ENCODE measurements around the gene GPC6.

GPC6 gene

DNA sequence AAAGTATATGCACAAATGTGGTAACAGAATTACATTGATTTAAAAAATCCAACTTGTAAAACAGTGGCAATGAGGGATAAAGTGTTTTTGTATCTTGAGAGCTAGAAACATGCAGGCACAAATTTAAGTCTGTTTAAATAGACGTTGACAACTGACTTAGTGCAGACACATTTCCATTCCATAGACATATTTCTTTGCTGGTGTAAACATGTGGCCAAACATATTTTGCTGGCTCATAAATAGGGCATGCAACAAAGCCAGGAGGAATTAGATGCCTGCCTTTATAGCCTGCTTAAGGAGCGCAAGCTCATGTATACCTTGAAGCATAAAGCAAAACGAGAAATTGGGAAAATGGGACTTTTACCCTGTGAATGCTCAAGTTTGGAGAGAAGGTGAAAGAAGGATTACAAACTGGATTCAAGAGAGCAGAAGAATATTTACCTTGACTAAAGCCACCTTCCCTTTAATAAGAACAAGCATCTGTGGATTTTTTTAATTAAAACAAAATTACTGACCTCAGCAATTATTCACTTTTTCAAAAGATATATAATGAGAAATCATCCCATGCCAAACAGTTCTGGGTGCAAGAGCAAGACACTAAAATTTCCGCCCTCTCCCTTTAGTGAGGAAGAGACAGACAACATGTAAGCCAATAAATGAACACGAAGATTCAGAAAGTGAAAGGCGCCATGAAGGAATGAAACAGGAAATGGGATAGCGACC lies 1181.9 kb downstream of the GPC6 start:
- no peak for DNase-seq

DNA sequence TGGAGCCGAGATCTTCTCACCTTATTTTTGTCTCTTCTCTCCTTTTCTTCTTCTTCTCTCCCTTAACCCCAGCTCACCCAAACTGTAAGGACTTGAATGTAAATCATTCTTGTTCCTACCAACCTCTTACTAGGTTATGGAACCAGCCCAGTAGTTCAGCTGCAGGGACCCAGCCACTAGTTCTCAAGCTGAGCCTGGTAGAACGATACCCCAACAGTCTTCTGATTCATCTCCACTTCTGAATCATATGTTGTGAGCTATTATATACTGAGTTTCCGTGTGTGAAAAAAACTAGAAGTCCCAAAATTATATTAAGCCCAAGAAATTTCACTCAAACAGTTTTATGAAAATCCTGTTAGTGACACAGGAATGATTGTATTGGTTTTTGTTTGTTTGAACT lies 1185.1 kb downstream of the GPC6 start:
- no peak for DNase-seq

DNA sequence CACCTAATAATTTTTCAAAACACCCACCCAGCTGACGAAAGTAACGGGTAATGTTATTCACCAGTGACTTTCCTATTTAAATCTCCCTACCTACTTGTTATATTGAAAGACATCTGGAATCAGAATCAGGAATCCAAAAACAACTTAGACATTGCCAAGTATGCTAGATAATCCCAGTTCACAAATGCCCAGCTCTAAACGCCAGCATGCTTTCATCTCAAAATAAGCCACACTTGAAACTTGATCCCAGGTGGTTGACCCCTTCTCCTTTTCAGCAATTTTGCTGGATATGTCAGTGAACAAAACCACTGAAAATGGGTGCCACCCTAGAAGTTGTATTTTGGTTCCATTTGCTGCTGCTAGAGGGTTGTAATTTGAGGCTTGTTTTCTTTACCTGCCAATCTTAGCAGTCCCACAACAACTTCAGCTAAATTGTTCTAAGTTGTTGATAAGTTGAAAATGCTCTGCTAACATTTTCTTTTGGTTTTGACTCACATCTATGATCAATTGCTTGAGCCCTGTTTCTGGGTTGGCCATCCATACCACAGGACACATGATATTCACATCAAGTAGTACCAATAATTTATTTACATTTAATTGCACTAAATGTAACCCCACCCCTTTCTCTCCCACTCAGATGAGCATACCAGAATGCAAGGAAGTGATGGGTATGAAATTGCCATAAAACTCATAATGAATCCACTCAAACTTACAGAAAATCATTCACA lies 1186.4 kb downstream of the GPC6 start:
- no peak for DNase-seq

DNA sequence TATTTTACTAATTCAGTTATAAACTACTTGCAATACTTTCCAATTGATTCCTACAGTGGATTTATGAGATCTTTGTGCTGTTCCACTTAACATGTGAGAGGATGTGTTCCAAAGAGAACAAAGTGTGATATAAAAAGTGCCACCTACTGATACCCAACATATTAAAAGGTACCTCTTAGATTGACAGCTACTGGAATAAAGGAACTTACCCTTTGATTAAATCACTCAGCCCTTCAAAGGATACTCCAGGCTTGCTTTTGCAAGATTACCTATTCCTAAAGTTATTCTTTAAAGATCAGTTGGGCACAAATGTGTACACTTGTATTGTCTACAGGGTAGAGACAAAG lies 1187.0 kb downstream of the GPC6 start:
- DNase-seq = no peak

DNA sequence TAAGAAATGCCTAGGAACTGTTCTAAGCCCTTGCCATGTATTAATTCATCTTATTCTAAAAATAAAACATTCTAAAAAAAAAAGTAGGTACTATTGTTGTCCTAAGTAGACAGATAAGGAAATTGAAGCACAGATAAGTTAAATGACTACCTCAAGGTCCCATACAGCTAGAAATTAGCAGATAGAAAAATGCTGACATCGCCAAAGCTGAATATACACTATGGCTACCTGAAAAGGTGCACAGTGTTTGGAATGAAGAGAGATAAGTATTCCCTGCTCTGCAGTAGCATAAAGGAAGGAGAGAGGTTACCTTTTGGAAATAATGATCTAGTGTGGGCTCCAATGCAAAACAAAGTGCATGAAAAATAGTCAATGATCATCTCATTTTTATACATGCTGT lies 1187.5 kb downstream of the GPC6 start:
- no peak for DNase-seq

GRCh38 chr13:94414708-94415107 lies 1188.1 kb downstream of the GPC6 start:
- DNase-seq = no peak

GRCh38 chr13:94415500-94416237 lies 1189.1 kb downstream of the GPC6 start:
- DNase-seq = no peak

DNA sequence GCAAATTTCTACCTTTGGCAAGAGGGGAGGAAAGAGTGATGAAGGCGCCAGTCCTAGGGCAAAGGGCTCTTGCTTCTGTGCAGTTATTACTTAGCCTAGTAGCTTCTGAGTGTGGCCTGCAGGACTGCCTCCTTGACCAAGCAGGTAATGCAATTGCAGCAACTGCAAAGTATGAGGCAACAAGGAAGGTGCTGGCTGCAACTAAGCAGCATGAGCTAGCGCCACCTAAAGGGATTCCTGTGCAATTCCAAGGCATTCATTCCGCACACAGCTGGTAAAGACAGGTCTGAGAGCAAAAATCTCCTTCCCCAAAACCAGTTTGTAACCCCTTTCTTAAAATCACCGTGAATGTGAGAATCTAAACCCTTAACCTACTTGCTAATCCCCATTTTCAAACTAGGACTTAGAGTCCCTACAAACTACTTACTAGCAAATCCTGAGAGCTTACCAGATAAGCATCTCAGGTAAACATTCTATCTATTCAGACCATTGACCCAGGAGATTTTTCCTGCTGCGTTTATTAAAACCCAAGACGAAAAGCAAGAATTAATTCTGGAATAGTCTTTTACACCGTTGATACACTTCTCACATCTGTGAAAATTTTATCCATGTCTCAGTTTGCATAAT lies 1190.0 kb downstream of the GPC6 start:
- no peak for DNase-seq

GRCh38 chr13:94417294-94417693 lies 1190.7 kb downstream of the GPC6 start:
- DNase-seq = no peak

DNA sequence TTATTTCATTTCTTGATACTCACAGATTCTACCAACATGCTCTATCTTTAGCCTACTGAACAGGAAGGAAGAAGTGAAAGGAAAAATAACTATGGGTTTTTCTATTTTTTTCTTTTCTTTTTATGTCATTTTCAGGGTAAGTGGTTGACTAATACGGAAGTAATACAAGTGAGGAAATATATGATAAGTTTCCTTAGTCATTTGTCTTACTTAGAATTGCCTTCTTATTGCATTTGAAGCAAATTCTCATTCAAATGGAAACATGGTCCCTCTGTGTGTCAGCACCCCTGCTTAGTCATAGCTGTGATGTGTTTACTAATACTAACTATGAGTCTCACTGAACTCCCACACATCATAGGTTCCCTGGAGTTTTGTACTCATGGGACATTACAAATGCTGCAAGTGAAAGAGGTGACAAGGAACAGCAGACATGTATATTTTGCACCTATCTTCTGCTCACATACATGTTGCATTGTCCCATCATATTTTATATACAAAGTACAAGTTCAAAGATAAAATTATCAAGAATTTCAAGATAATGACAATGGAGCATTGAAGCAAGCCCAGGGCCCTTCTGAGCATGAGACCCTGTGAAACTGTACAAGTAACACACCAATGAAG lies 1192.8 kb downstream of the GPC6 start:
- no peak for DNase-seq

DNA sequence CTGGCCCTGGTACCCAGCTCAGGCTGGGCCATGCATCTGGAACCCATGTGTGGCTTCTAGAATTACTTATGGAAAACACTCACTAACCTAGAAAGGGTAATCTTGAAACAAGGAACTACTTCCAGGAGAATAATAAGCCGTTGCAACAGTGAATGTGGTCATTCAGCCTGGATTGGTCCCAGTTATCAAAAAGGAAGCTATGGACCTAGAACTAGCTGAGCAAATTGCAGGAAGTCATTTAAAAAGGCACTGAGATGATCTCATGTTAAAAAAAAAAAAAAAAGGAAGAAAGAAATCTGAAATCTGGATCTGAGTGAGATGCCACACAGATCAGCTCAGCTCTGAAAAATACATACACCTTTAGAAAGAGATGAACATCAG lies 1193.3 kb downstream of the GPC6 start:
- DNase-seq = no peak

GRCh38 chr13:94427313-94427953 lies 1200.8 kb downstream of the GPC6 start:
- no peak for DNase-seq

DNA sequence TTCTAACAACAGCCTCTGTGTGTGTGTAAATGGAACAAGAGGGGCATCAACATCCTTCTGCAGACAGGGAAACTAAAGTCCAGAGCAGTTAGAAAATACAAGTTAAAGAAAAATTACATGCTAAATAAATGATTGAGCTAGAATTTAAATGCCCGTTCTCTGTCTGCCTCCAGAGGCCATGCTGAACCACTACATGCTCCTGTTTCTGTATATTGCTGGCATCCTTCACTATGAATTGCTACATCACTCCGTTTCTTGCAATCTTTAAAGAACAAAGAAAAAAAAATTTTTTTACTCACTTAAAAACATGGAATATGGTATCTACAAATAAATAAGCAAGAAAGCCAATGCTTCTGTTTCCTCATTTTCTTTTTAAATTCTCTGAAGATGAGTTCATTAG lies 1205.0 kb downstream of the GPC6 start:
- DNase-seq = no peak

DNA sequence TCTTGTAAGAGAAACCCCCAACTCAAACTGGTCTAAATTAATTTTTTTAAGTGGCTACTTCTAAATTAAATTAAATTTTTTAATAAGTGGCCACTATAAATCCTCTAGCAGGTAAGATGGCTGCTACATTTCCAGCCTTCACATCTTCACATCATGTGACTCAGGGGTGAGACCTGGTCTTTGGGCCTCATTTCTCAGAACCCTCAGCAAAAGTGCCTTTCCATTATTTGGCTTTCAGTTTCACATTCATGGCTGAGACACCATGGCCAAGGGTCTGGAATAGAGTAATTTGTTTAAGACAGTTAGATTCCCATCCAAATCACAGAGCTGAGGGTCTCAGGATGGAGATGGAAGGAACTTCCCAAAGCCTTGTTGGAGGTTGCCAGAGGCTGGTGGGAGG lies 1205.4 kb downstream of the GPC6 start:
- no peak for DNase-seq

- no peak for DNase-seq
Measured at GRCh38 chr13:94433055-94433961, 1206.7 kb downstream of the GPC6 start.

- DNase-seq = no peak
Measured at GRCh38 chr13:94435604-94436226, 1209.1 kb downstream of the GPC6 start.

GRCh38 chr13:94444826-94445225 lies 1218.2 kb downstream of the GPC6 start:
- DNase-seq = no peak

DNA sequence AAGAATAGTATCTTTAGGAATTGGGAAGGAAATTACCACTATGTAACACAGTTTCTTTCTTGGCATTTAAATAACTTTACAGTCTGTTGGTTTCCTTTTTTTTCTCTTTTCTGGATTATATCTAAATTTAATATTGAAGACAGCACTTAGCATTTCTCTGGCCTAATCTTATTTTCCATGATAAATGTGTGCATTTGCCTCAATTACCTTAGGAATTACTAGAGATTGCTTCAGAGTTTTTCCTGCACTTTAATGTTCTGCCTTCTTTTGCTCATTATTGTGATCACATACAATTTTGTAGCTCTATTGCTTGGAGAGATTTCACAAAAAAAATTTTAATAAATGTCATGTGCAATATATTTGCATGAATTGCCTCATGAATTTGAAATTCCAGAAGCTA lies 1227.7 kb downstream of the GPC6 start:
- no peak for DNase-seq

- no peak for DNase-seq
Measured at GRCh38 chr13:94454906-94455305, 1228.3 kb downstream of the GPC6 start.

GRCh38 chr13:94455414-94455813 lies 1228.8 kb downstream of the GPC6 start:
- DNase-seq = no peak

Measured in T1000 (cell line).